Aortic smooth muscle cell (primary cell): ENCODE results near the gene PROK2. TPM values are rescaled to one million over a fixed set of nuclear protein-coding genes. Genes with fewer than 3 reads are reported as not detected.

ENCODE experiments used
- total RNA-seq: library from RNA; depleted of rRNA; stranded (reverse); fragments of >200 nt; gene quantifications from 2 replicates; pipeline ENCODE4 v1.2.3, GENCODE V29; 2014

The PROK2 gene
- not detected in 2 replicates for total RNA-seq

GRCh38 chr3:71784914-71785531, at the start of gene PROK2:
Gene PROK2 (minus strand): TSS chr3:71785148. CDS start chr3:71785052, 96 bp downstream.

GRCh38 chr3:71753701-71754609, 31.0 kb downstream of the PROK2 start, which contains the start of gene GPR27:
Gene GPR27 (plus strand): TSS chr3:71753855. CDS start chr3:71754050, 195 bp downstream.

GRCh38 chr3:71725271-71725991, 59.5 kb downstream of the PROK2 start, which contains the start of gene EIF4E3:
Gene EIF4E3 (minus strand): TSS chr3:71725402. CDS start chr3:71725367, 35 bp downstream.

Other genes starting within 250 kb of the PROK2 start
- 57.5 and 68.7 TPM in 2 replicates for gene FOXP1, start 201.4 kb downstream of the PROK2 start, total RNA-seq
- 0.66 and 1.6 TPM in 2 replicates for gene EIF4E3, start 59.7 kb downstream of the PROK2 start, total RNA-seq
- gene GPR27, start 31.3 kb downstream of the PROK2 start, total RNA-seq: 0.13 TPM in 1 of 2 replicates, not detected in the other